Hair follicular keratinocyte (primary cell): ENCODE measurements around the gene XYLT2. TPM values are rescaled to one million over a fixed set of nuclear protein-coding genes. Genes with fewer than 3 reads are reported as not detected.

Experiments used
- total RNA-seq: library from RNA; depleted of rRNA; stranded (reverse); fragments of >200 nt; gene quantifications from 2 replicates; pipeline ENCODE4 v1.2.3, GENCODE V29; 2015

Gene XYLT2
- total RNA-seq, result 56.8 and 74.5 TPM in 2 replicates

GRCh38 chr17:50345432-50346312 lies at the start of gene XYLT2:
Gene XYLT2 (plus strand): TSS chr17:50346126. CDS start chr17:50346141, 15 bp downstream.

GRCh38 chr17:50372758-50373556 lies 27.0 kb downstream of the XYLT2 start, which contains the start of the genes EME1 and MRPL27:
Gene EME1 (plus strand): TSS chr17:50373229. CDS start chr17:50375209, 1,980 bp downstream.
Gene MRPL27 (minus strand): TSS chr17:50373184. CDS start chr17:50373170, 14 bp downstream.

GRCh38 chr17:50397111-50397918 lies 51.4 kb downstream of the XYLT2 start, which contains the start of gene LRRC59:
Gene LRRC59 (minus strand): TSS chr17:50397523. CDS start chr17:50397317, 206 bp downstream.

Other genes with a start within 250 kb of the XYLT2 start
- gene SAMD14, start 216.0 kb upstream of the XYLT2 start, total RNA-seq, result 0.23 and 1.1 TPM in 2 replicates
- 20.5 and 30.2 TPM in 2 replicates for gene PPP1R9B, start 195.4 kb upstream of the XYLT2 start, total RNA-seq
- gene SGCA, start 180.1 kb upstream of the XYLT2 start, total RNA-seq, result not detected in 2 replicates
- gene COL1A1, start 144.5 kb upstream of the XYLT2 start, total RNA-seq, result 14.3 and 30.7 TPM in 2 replicates
- 2.0 and 3.4 TPM in 2 replicates for gene TMEM92, start 71.7 kb upstream of the XYLT2 start, total RNA-seq
- 88.6 and 127 TPM in 2 replicates for gene MRPL27, start 27.1 kb downstream of the XYLT2 start, total RNA-seq
- gene EME1, start 27.1 kb downstream of the XYLT2 start, total RNA-seq, result 2.1 and 8.1 TPM in 2 replicates
- gene LRRC59, start 51.4 kb downstream of the XYLT2 start, total RNA-seq, result 136 and 238 TPM in 2 replicates
- gene ACSF2, start 80.1 kb downstream of the XYLT2 start, total RNA-seq, result 19.7 and 28.0 TPM in 2 replicates
- gene CHAD, start 122.8 kb downstream of the XYLT2 start, total RNA-seq, result not detected in 2 replicates
- 19.5 and 24.9 TPM in 2 replicates for gene RSAD1, start 132.7 kb downstream of the XYLT2 start, total RNA-seq
- gene MYCBPAP, start 162.3 kb downstream of the XYLT2 start, total RNA-seq, result 0.62 and 1.6 TPM in 2 replicates
- 83.9 and 90.6 TPM in 2 replicates for gene EPN3, start 186.6 kb downstream of the XYLT2 start, total RNA-seq
- 30.3 and 57.0 TPM in 2 replicates for gene SPATA20, start 201.0 kb downstream of the XYLT2 start, total RNA-seq
- 0.08 TPM in 1 of 2 replicates, not detected in the other for gene CACNA1G, start 214.6 kb downstream of the XYLT2 start, total RNA-seq